SJSA1 (cell line): ENCODE results near the gene ATP5PB. TPM values are rescaled to one million over a fixed set of nuclear protein-coding genes. Genes with fewer than 3 reads are reported as not detected.

Experiments used
- DNase-seq, 2 experiments: peaks; one replicate each; pipeline ENCODE4 v3.0.0-alpha.2; 2015 to 2020; ENCODE audit warnings: low spot score in 2 of 2, low read depth in 1 of 2
- H3K27ac ChIP-seq: fragments of 250-450 bp; sonication (Bioruptor Pico); 2 replicates; pipeline ENCODE4 v1.5.1; 2020; ENCODE audit warnings: mild to moderate bottlenecking, moderate library complexity
- H3K27me3 ChIP-seq: fragments of 250-450 bp; sonication (Bioruptor Pico); replicated peaks from 2 replicates; pipeline ENCODE4 v1.5.1; 2020; ENCODE audit warnings: mild to moderate bottlenecking, moderate library complexity
- H3K36me3 ChIP-seq: fragments of 250-450 bp; sonication (Bioruptor Pico); 2 replicates; pipeline ENCODE4 v1.5.1; 2020; ENCODE audit warnings: mild to moderate bottlenecking
- H3K4me1 ChIP-seq: fragments of 250-450 bp; sonication (Bioruptor Pico); replicated peaks from 2 replicates; pipeline ENCODE4 v1.6.1; 2021; ENCODE audit warnings: mild to moderate bottlenecking
- H3K4me3 ChIP-seq: fragments of 250-450 bp; sonication (Bioruptor Pico); 2 replicates; pipeline ENCODE4 v1.5.1; 2020; ENCODE audit warnings: mild to moderate bottlenecking
- H3K9me3 ChIP-seq: fragments of 250-450 bp; sonication (Bioruptor Pico); replicated peaks from 2 replicates; pipeline ENCODE4 v1.5.1; 2020; ENCODE audit warnings: mild to moderate bottlenecking
- total RNA-seq: library from RNA; depleted of rRNA; stranded (reverse); fragments of >200 nt; shearing (Covaris generic); gene quantifications from 2 replicates; pipeline ENCODE4 v1.2.3, GENCODE V29; 2014

ATP5PB gene
- total RNA-seq, 1 experiment from 2014 or later, result 432 TPM

GRCh38 chr1:111454859-111455641 is 5.8 kb downstream of the ATP5PB start:
- Histone ChIP-seq H3K27me3 (no peaks in the 10 kb centered on the region), H3K4me3 (no peak overlapping the region), H3K27ac (no peak overlapping the region), H3K4me1 (peaks cover 6% of the 10 kb centered on the region; the same call in 1 of the 2 replicates), H3K36me3 (peaks cover 88% of the 10 kb centered on the region), H3K9me3 (no peaks in the 10 kb centered on the region)
- no peak for DNase-seq

- Histone ChIP-seq H3K36me3 (peaks cover 85% of the 10 kb centered on the region), H3K4me3 (no peak overlapping the region), H3K9me3 (no peaks in the 10 kb centered on the region), H3K27ac (no peak overlapping the region), H3K27me3 (no peaks in the 10 kb centered on the region), H3K4me1 (peaks cover under 1% of the 10 kb centered on the region; the same call in 1 of the 2 replicates)
- DNase-seq, result no peak
Observed at GRCh38 chr1:111455642-111456031, 6.4 kb downstream of the ATP5PB start.

GRCh38 chr1:111461765-111462164 is 12.5 kb downstream of the ATP5PB start:
- Histone ChIP-seq H3K4me3 (no peak overlapping the region), H3K36me3 (peaks cover 59% of the 10 kb centered on the region), H3K27ac (no peak overlapping the region), H3K27me3 (no peaks in the 10 kb centered on the region), H3K9me3 (no peaks in the 10 kb centered on the region), H3K4me1 (no peaks in the 10 kb centered on the region)
- no peak for DNase-seq

- Histone ChIP-seq H3K4me1 (no peaks in the 10 kb centered on the region), H3K36me3 (peaks cover 52% of the 10 kb centered on the region), H3K27me3 (no peaks in the 10 kb centered on the region), H3K9me3 (no peaks in the 10 kb centered on the region), H3K4me3 (no peak overlapping the region), H3K27ac (no peak overlapping the region)
- DNase-seq, result no peak
Observed at GRCh38 chr1:111462370-111463028, 13.2 kb downstream of the ATP5PB start.

GRCh38 chr1:111463029-111463683 is 13.9 kb downstream of the ATP5PB start:
- no peak overlapping the region for H3K4me3 ChIP-seq
- no peaks in the 10 kb centered on the region for H3K27me3 ChIP-seq
- peaks cover 45% of the 10 kb centered on the region for H3K36me3 ChIP-seq
- H3K9me3 ChIP-seq, result no peaks in the 10 kb centered on the region
- H3K4me1 ChIP-seq, result no peaks in the 10 kb centered on the region
- DNase-seq, result no peak
- H3K27ac ChIP-seq, result no peak overlapping the region

GRCh38 chr1:111465754-111466153 is 16.5 kb downstream of the ATP5PB start:
- no peaks in the 10 kb centered on the region for H3K27me3 ChIP-seq
- peaks cover 31% of the 10 kb centered on the region for H3K36me3 ChIP-seq
- no peaks in the 10 kb centered on the region for H3K9me3 ChIP-seq
- H3K4me1 ChIP-seq, result no peaks in the 10 kb centered on the region
- no peak overlapping the region for H3K4me3 ChIP-seq
- no peak overlapping the region for H3K27ac ChIP-seq
- DNase-seq, result no peak

- H3K27me3 ChIP-seq, result no peaks in the 10 kb centered on the region
- no peaks in the 10 kb centered on the region for H3K9me3 ChIP-seq
- H3K4me3 ChIP-seq, result no peak overlapping the region
- H3K4me1 ChIP-seq, result no peaks in the 10 kb centered on the region
- H3K36me3 ChIP-seq, result peaks cover 24% of the 10 kb centered on the region
- H3K27ac ChIP-seq, result no peak overlapping the region
- no peak for DNase-seq
Observed at GRCh38 chr1:111466480-111466879, 17.2 kb downstream of the ATP5PB start.

- Histone ChIP-seq H3K27ac (no peak overlapping the region), H3K4me3 (no peak overlapping the region), H3K4me1 (no peaks in the 10 kb centered on the region), H3K27me3 (no peaks in the 10 kb centered on the region), H3K36me3 (peaks cover 10% of the 10 kb centered on the region), H3K9me3 (no peaks in the 10 kb centered on the region)
- no peak for DNase-seq
Observed at GRCh38 chr1:111467865-111468716, 18.8 kb downstream of the ATP5PB start.

GRCh38 chr1:111468717-111469100 is 19.4 kb downstream of the ATP5PB start:
- Histone ChIP-seq H3K27ac (no peak overlapping the region), H3K4me1 (no peaks in the 10 kb centered on the region), H3K27me3 (no peaks in the 10 kb centered on the region), H3K4me3 (no peak overlapping the region), H3K36me3 (peaks cover 8% of the 10 kb centered on the region), H3K9me3 (no peaks in the 10 kb centered on the region)
- DNase-seq, result no peak

- no peak for DNase-seq
- H3K27me3 ChIP-seq, result no peaks in the 10 kb centered on the region
- H3K4me1 ChIP-seq, result no peaks in the 10 kb centered on the region
- H3K27ac ChIP-seq, result no peak overlapping the region
- H3K9me3 ChIP-seq, result no peaks in the 10 kb centered on the region
- H3K36me3 ChIP-seq, result peaks cover 8% of the 10 kb centered on the region
- no peak overlapping the region for H3K4me3 ChIP-seq
Observed at GRCh38 chr1:111469539-111469938, 20.3 kb downstream of the ATP5PB start.

- H3K4me3 ChIP-seq, result no peak overlapping the region
Observed at GRCh38 chr1:111470596-111470995, 21.3 kb downstream of the ATP5PB start.

GRCh38 chr1:111471012-111471411 is 21.7 kb downstream of the ATP5PB start:
- Histone ChIP-seq H3K27ac (no peak overlapping the region), H3K9me3 (no peaks in the 10 kb centered on the region), H3K27me3 (no peaks in the 10 kb centered on the region), H3K4me3 (no peak overlapping the region), H3K4me1 (no peaks in the 10 kb centered on the region), H3K36me3 (peaks cover 8% of the 10 kb centered on the region)
- no peak for DNase-seq

More at GRCh38 chr1:111470596-111470995, 21.3 kb downstream of the ATP5PB start:
- no peaks in the 10 kb centered on the region for H3K27me3 ChIP-seq
- peaks cover 8% of the 10 kb centered on the region for H3K36me3 ChIP-seq
- no peak overlapping the region for H3K27ac ChIP-seq
- no peak for DNase-seq
- H3K4me1 ChIP-seq, result no peaks in the 10 kb centered on the region
- H3K9me3 ChIP-seq, result no peaks in the 10 kb centered on the region

GRCh38 chr1:111471538-111471937 is 22.3 kb downstream of the ATP5PB start:
- H3K4me1 ChIP-seq, result no peaks in the 10 kb centered on the region
- no peaks in the 10 kb centered on the region for H3K9me3 ChIP-seq
- H3K27ac ChIP-seq, result no peak overlapping the region
- no peak overlapping the region for H3K4me3 ChIP-seq
- DNase-seq, result no peak
- H3K27me3 ChIP-seq, result no peaks in the 10 kb centered on the region
- H3K36me3 ChIP-seq, result peaks cover 8% of the 10 kb centered on the region
